GM18499 (cell line): ENCODE measurements around the gene SYNRG.
"Not testable (repeated sequence)": the region's sequence is repeated elsewhere in the genome, so short reads cannot be mapped to it uniquely, and the experiment has no call there.

Experiments
- ATAC-seq: cut with Tn5 transposase; IDR thresholded peaks from one replicate; pipeline ENCODE4 v1.9.1; 2021; ENCODE audit warnings: moderate number of reproducible peaks; ENCODE audit not compliant: insufficient read depth, unreplicated experiment

SYNRG gene

DNA sequence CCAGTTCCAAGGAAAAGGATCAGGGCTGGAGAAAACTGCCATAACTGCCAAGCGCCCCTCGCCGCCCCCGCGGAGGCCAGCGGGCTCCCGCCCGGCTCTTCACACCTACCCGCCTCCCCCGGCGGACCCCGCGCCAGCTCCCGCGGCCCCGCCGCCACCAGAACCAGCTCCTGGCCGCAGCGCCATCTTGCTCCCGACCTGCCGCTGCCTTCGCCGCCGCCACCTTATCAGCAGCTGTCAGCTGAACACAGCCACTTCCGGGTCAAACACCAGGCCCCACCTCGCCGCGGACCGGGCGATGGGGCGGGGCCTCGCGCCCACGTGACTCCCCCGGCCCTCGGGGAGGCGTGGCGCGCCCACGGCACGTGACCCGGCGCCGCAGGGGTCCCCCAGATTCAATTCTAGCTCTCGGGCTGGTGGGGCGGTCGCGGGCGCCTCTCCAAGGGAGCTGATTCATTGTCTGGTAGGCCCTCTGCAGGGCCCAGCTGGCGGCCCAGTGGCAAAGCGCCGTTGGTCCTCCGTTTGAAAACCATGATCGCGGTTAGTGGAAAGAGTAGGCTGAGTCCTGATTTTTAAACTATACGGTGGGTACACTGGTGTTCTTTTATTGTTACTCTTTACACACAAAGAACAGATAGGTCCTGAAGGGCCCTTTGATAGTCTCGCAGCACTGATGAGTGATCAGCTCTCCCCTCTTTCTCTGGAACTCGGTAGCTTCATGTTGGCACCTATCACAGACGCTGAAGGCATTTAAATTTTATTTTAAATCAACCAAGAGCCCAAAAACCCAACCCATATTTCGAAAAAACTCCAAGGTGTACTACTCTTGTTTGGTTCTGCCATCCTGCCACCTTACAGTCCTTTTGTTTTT, at the start of gene SYNRG:
Gene SYNRG, minus strand, starts transcription at position 249 of the 871 bp plus-strand sequence. Its CDS starts 63 bp downstream, at position 186.
- ATAC-seq: peak; percentile 78

GRCh38 chr17:37657202-37657601, 48.0 kb upstream of the SYNRG start:
- ATAC-seq: no peak

DNA sequence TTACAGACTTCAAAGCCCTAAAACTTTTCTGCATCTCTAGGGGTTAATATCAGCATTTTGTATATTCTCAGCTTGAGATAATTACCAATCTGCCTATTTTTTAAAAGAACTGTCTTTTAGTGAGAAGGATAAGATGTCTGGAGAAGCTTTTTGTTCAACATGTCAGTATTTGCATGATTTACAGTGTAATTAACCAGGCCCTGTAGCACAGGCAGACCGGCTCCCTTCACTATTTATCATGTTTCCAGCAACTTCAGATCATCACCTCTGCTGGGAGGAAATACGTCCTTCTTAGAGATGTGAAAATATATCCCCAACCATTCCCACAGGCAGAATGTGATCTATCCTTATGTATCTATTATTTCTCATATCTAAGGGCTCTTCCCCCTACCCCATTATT, 42.6 kb upstream of the SYNRG start:
- ATAC-seq: no peak

GRCh38 chr17:37650419-37651003, 41.3 kb upstream of the SYNRG start:
- no peak for ATAC-seq

GRCh38 chr17:37648555-37648954, 39.3 kb upstream of the SYNRG start:
- ATAC-seq: no peak

GRCh38 chr17:37647856-37648255, 38.6 kb upstream of the SYNRG start:
- no peak for ATAC-seq

GRCh38 chr17:37643869-37644268, 34.7 kb upstream of the SYNRG start:
- no peak for ATAC-seq

DNA sequence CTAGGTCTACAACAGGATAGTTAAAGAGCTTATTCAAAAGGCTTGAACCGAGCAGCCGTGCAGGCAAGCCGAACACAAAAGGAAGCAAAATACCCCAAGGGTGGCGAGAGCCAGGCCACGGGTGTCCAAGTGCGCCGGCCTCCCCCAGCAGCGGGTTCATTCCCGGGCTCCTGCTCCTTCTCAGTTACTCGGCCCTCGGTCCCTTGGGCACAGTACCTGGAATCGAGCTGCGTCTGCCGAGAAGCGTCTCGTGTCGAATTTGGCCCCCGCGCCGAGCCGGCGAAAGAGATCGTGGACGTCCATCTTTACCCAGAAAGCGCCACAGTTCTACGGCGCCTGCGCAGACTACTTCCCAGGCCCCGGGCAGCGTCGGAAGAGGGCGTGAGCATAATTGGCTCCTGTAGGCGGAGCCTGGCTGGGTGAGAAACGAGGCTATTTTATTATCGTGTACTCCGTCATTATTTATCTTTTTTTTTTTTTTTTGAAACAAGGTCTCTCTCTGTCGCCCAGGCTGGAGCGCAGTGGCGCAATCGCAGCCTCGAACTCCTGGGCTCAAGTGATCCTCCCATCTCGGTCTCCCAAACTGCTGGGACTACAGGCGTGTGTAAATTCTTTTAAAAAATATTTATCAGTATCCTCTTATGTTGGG, 34.0 kb upstream of the SYNRG start, which contains the start of gene DDX52:
Gene DDX52, minus strand, starts transcription at position 329 of the 649 bp plus-strand sequence. Its CDS starts 26 bp downstream, at position 303.
- ATAC-seq: no peak

GRCh38 chr17:37642681-37643080, 33.5 kb upstream of the SYNRG start:
- no peak for ATAC-seq

GRCh38 chr17:37640015-37640414, 30.8 kb upstream of the SYNRG start:
- no peak for ATAC-seq

DNA sequence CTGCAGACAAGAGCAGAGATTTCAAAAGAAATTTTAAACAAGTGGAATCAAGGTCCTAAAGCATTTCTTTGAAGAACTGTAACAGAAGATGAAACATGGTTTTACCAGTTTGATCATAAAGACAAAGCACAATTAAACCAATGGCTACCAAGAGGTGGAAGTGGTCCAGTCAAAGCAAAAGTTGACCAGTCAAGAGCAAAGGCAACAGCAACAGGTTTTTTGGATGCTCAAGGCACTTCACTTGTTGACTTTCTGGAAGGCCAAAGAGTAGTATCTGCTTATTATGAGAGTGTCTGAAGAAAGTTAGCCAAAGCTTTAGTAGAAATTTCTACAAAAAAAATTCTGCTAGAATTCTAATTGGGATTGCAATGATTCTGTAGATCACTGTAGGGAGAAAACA, 28.7 kb upstream of the SYNRG start:
- no peak for ATAC-seq

DNA sequence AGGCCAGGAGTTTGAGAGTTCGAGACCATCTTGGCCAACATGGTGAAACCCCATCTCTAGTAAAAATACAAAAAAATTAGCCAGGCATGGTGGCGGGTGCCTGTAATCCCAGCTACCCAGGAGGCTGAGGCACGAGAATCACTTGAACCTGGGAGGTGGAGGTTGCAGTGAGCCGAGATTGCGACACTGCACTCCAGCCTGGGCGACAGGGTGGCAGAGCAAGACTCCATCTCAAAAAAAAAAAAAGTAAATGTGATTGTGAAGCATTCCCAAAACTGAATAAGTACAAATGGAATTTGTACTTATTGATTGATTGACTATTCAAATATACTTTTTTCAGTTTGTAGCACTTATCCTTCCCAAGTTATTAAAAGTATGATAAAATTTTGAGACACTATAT, 7.2 kb upstream of the SYNRG start:
- ATAC-seq: not testable (repeated sequence)

GRCh38 chr17:37614823-37615222, 5.6 kb upstream of the SYNRG start:
- no peak for ATAC-seq

DNA sequence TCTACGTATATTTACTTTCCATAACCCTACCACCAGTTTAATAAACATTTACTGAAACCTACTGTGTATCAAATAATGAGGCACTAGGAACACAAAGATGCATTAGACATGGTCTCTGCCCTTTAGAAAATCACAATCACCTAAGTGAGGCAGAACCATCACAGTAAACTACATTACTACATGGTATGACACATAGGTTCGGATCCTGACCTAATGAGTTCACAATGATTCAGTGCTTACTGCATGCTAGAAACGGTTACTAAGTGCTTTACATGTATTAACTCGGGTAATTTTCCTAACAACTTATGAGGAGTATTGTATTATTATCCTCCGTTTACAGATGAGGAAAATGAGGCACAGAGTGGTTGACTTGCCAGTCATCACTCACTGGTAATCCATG, 5.2 kb upstream of the SYNRG start:
- no peak for ATAC-seq

- no peak for ATAC-seq
These were observed 1.8 kb upstream of the SYNRG start for GRCh38 chr17:37610971-37611370.

GRCh38 chr17:37610041-37610420, 813 bp upstream of the SYNRG start:
- not testable (repeated sequence) for ATAC-seq

GRCh38 chr17:37608351-37609169, 658 bp downstream of the SYNRG start:
- ATAC-seq: no peak

GRCh38 chr17:37607637-37608331, 1.4 kb downstream of the SYNRG start:
- ATAC-seq: no peak

DNA sequence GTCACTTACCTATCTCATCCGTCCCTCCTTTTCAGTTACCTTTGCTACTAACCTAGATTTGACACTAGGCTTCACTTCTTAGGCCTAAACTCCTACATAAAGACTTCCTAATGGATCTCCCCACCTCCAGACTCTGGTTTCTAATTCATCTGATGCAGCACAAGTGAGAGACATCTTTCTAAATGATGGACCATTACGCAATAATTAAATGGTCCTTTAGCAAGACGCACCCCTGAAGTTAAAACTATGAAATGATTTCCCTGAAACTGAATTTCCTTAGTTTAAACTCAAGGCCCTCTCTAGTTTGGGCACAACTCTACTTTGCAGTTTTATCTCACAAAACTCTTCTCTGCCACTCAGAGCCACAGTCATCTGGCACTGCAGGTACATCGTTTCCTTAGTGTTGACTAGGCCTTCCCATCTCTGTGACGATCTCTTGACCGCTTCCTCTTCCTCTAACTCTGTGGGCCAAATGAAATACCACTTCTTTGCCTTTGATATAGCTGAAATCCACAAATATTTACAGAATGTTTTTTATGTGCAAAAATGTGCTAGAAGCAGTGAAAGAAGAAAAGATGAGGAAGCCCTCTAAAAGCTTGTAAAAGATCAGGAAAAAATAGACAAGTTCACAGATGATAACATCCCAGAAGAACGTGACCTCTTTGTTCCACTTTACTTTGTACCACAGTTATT, 3.3 kb downstream of the SYNRG start:
- ATAC-seq: no peak
